Caki2 (cell line): ENCODE data around the gene STEAP4. TPM values are rescaled to one million over a fixed set of nuclear protein-coding genes. Genes with fewer than 3 reads are reported as not detected.

ENCODE experiments used
- DNase-seq: peaks from one replicate; pipeline ENCODE4 v3.0.0-alpha.2; 2015; ENCODE audit warnings: low read depth
- in situ Hi-C: cut with HindIII; loops from 2 replicates; pipeline ENCODE4 v1.10.0; 2016; ENCODE audit warnings: low sequenced_read_pairs, low pct_unique_long_range_greater_than_20kb, mixed read lengths
- total RNA-seq: library from RNA; depleted of rRNA; stranded (reverse); fragments of >200 nt; shearing (Covaris generic); gene quantifications from 2 replicates; pipeline ENCODE4 v1.2.3, GENCODE V29; 2014; ENCODE audit warnings: low replicate concordance; rRNA removed

STEAP4 gene
- total RNA-seq, result not detected in 2 replicates

- in situ Hi-C loops, result no loop called here
- DNase-seq, result no peak
Measured at GRCh38 chr7:88306590-88307048, at the start of gene STEAP4. Gene STEAP4, minus strand, starts transcription at chr7:88306894. Its CDS starts 22,625 bp downstream, at chr7:88284269.

- DNase-seq, result no peak
- in situ Hi-C loops, result no loop called here
Measured at GRCh38 chr7:88355011-88355410, 48.3 kb upstream of the STEAP4 start.

- DNase-seq, result no peak
- in situ Hi-C loops, result no loop called here
Measured at GRCh38 chr7:88350118-88350517, 43.4 kb upstream of the STEAP4 start.

GRCh38 chr7:88347517-88347916 is 40.8 kb upstream of the STEAP4 start:
- DNase-seq, result no peak
- in situ Hi-C loops, result no loop called here

- in situ Hi-C loops, result no loop called here
- no peak for DNase-seq
Measured at GRCh38 chr7:88347090-88347489, 40.4 kb upstream of the STEAP4 start.

- no peak for DNase-seq
- in situ Hi-C loops, result no loop called here
Measured at GRCh38 chr7:88346357-88346756, 39.7 kb upstream of the STEAP4 start.

- no peak for DNase-seq
- in situ Hi-C loops, result no loop called here
Measured at GRCh38 chr7:88344956-88345832, 38.5 kb upstream of the STEAP4 start.

GRCh38 chr7:88344271-88344670 is 37.6 kb upstream of the STEAP4 start:
- DNase-seq, result no peak
- in situ Hi-C loops, result no loop called here

GRCh38 chr7:88339195-88339922 is 32.7 kb upstream of the STEAP4 start:
- in situ Hi-C loops, result no loop called here
- peak; percentile 21 for DNase-seq

GRCh38 chr7:88338503-88338902 is 31.8 kb upstream of the STEAP4 start:
- DNase-seq, result peak; percentile 37
- in situ Hi-C loops, result no loop called here

- peak; percentile 5 for DNase-seq
- in situ Hi-C loops, result no loop called here
Measured at GRCh38 chr7:88337572-88337971, 30.9 kb upstream of the STEAP4 start.

- DNase-seq, result no peak
- in situ Hi-C loops, result no loop called here
Measured at GRCh38 chr7:88331322-88331721, 24.6 kb upstream of the STEAP4 start.

GRCh38 chr7:88329532-88330463 is 23.1 kb upstream of the STEAP4 start:
- in situ Hi-C loops, result no loop called here
- DNase-seq, result no peak

GRCh38 chr7:88328787-88329186 is 22.1 kb upstream of the STEAP4 start:
- in situ Hi-C loops, result no loop called here
- no peak for DNase-seq

- in situ Hi-C loops, result no loop called here
- no peak for DNase-seq
Measured at GRCh38 chr7:88324699-88325098, 18.0 kb upstream of the STEAP4 start.

- in situ Hi-C loops, result no loop called here
Measured at GRCh38 chr7:88322151-88322550, 15.5 kb upstream of the STEAP4 start.

GRCh38 chr7:88321694-88322093 is 15.0 kb upstream of the STEAP4 start:
- no peak for DNase-seq
- in situ Hi-C loops, result no loop called here

More at GRCh38 chr7:88322151-88322550, 15.5 kb upstream of the STEAP4 start:
- no peak for DNase-seq

- in situ Hi-C loops, result no loop called here
Measured at GRCh38 chr7:88318196-88318595, 11.5 kb upstream of the STEAP4 start.

More at GRCh38 chr7:88318196-88318595, 11.5 kb upstream of the STEAP4 start:
- no peak for DNase-seq
